GM19395 (cell line): Measurements from ENCODE around the gene LIM2.
"Not testable (repeated sequence)": the region's sequence is repeated elsewhere in the genome, so short reads cannot be mapped to it uniquely, and the experiment has no call there.

ENCODE experiments used
- ATAC-seq: cut with Tn5 transposase; IDR thresholded peaks from one replicate; pipeline ENCODE4 v1.9.1; 2021; ENCODE audit warnings: mild to moderate bottlenecking, moderate library complexity; ENCODE audit not compliant: unreplicated experiment

The LIM2 gene

GRCh38 chr19:51387924-51388389, at the start of gene LIM2:
Gene LIM2 (minus strand): TSS chr19:51387974. CDS start chr19:51387443, 531 bp downstream.
- ATAC-seq = no peak

- ATAC-seq = no peak
These were observed 46.7 kb upstream of the LIM2 start for GRCh38 chr19:51434456-51434855.

- no peak for ATAC-seq
These were observed 45.3 kb upstream of the LIM2 start for GRCh38 chr19:51433043-51433442.

- no peak for ATAC-seq
These were observed 43.4 kb upstream of the LIM2 start for GRCh38 chr19:51431124-51431523.

GRCh38 chr19:51430221-51430620, 42.4 kb upstream of the LIM2 start:
- no peak for ATAC-seq

- no peak for ATAC-seq
These were observed 39.4 kb upstream of the LIM2 start for GRCh38 chr19:51427201-51427600.

- no peak for ATAC-seq
These were observed 34.3 kb upstream of the LIM2 start for GRCh38 chr19:51422053-51422448.

GRCh38 chr19:51421229-51422052, 33.7 kb upstream of the LIM2 start:
- no peak for ATAC-seq

- not testable (repeated sequence) for ATAC-seq
These were observed 32.7 kb upstream of the LIM2 start for GRCh38 chr19:51420511-51420910.

GRCh38 chr19:51418707-51419106, 30.9 kb upstream of the LIM2 start:
- ATAC-seq = no peak

GRCh38 chr19:51417810-51418157, 30.0 kb upstream of the LIM2 start:
- peak; percentile 47 for ATAC-seq

- ATAC-seq = peak; percentile 64
These were observed 29.5 kb upstream of the LIM2 start, which contains the start of gene SIGLEC10 for GRCh38 chr19:51417107-51417809. Gene SIGLEC10 (minus strand): TSS chr19:51417642. CDS start chr19:51417581, 61 bp downstream.

GRCh38 chr19:51416422-51416821, 28.6 kb upstream of the LIM2 start:
- not testable (repeated sequence) for ATAC-seq

- no peak for ATAC-seq
These were observed 27.4 kb upstream of the LIM2 start for GRCh38 chr19:51415187-51415586.

GRCh38 chr19:51410950-51411748, 23.4 kb upstream of the LIM2 start:
- no peak for ATAC-seq

GRCh38 chr19:51407511-51408131, 19.8 kb upstream of the LIM2 start:
- no peak for ATAC-seq

- no peak for ATAC-seq
These were observed 14.3 kb upstream of the LIM2 start for GRCh38 chr19:51402117-51402516.

GRCh38 chr19:51399936-51400335, 12.2 kb upstream of the LIM2 start:
- not testable (repeated sequence) for ATAC-seq

- ATAC-seq = no peak
These were observed 11.5 kb upstream of the LIM2 start for GRCh38 chr19:51399231-51399630.

GRCh38 chr19:51398096-51398704, 10.4 kb upstream of the LIM2 start:
- no peak for ATAC-seq
